ENCODE data around the gene GRM5.
"Not testable (repeated sequence)": the region's sequence is repeated elsewhere in the genome, so short reads cannot be mapped to it uniquely, and the experiment has no call there.

The GRM5 gene

DNA sequence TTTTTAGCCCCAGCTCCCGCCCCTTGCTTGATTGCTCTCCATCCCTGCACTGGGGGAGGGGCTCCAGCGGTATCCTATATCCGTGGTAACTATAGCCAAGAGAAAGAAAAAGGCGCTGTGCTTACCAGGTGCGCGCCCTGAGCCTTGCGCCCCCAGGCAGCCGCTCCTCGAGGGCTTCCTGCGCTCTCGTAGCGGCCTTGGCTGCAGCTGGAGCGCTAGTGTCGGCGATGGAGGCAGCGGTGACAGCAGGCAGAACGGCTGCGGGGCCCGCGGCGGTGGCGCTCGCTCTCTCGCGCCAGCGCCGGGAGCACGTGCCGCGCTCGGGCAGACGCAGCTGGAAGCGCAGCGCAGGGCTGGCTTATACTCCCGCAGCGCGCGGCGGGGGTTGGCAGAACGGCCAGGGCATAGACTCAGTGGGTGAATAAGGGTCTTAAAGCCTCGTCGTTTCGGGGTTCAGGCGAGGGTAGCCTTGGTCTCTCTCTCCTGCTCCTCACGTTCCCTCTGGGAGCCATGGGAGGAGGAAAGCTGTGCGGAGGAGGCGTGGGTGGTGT lies at the start of gene GRM5:
GRM5 (minus strand) TSS at position 332 of the 551 bp plus-strand sequence. CDS start 18,110 bp downstream, outside the sequence.
- DNase-seq = not testable (repeated sequence)

GRCh38 chr11:89097956-89098355 lies 32.2 kb upstream of the GRM5 start:
- not testable (repeated sequence) for DNase-seq

GRCh38 chr11:89093806-89094205 lies 28.0 kb upstream of the GRM5 start:
- DNase-seq = not testable (repeated sequence)

DNA sequence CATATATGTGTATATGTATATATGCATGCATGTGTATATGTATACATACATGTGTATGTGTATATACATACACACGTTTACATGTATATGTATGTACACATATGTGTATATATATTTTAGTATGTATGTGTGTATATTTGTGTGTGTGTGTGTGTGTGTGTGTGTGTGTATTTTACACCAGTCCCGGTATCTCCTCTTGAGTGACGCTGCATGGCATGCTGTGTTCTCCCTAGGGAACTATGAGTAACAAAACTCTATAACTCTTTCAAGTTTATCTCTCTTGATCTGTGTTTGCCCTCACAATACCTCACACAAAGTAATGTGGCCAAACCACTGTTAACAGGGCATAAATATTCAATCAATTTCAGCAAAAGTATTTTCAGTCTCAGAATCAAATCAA lies 19.2 kb upstream of the GRM5 start:
- DNase-seq = not testable (repeated sequence)

DNA sequence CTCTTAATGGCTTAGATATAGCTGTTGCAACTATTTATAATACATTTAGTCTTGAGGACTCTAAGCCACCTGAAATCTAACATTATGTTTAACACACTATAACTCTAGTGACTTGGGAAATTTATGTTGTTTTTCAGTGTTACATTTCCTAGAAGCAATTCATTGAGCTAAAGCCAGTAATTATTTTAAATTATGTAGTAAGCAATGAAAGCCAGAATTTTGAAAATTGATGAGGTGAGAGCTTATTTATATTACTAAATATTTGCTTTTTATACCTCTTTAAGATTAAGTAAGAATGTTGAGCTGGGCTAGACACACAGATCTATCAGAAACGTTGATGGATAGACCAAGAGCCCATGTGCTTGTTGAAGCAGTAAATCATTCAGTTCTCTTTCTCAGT lies 5.1 kb upstream of the GRM5 start:
- DNase-seq = not testable (repeated sequence)

GRCh38 chr11:89067264-89067663 lies 1.5 kb upstream of the GRM5 start:
- DNase-seq = no peak

DNA sequence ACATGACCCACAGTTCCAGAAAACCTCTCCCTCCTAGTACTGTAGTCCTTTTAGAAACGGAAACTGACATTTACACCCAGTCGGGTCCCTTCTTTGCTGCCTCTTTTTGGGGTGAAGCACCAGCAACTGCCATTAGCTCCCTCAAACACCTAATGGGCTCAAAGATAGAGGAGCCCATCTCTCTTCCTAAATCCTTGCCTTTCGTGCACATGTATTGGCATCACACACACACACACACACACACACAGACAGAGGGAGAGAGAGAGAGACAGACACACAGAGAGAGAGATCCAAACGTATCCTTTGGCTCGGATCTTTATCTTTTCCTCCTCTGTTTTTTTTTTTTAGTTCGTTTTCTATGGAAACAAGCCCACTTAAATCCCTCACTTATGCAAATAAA lies 716 bp downstream of the GRM5 start:
- no peak for DNase-seq

- not testable (repeated sequence) for DNase-seq
These were observed 2.3 kb downstream of the GRM5 start for GRCh38 chr11:89063481-89063951.

- DNase-seq = not testable (repeated sequence)
These were observed 2.9 kb downstream of the GRM5 start for GRCh38 chr11:89062771-89063298.

DNA sequence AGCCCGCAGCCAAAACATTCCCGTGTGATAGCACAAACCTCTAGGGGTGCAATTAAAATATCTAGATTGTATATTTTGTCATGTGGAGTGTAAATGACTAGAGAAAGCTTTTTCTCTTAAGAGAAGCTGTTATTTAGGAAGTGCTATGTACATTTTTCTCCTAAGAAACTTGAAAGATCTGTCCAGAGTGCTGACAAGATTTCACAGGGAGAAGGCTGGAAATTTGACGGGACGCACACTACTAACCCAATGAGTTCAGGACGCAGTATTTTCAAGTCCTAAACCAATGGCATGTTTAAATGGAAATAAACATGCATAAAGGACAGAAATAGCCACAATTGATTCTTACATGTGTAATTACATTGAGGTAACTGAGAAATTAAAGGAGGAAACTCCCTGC lies 3.9 kb downstream of the GRM5 start:
- DNase-seq = not testable (repeated sequence)

GRCh38 chr11:89057406-89057805 lies 8.4 kb downstream of the GRM5 start:
- DNase-seq = not testable (repeated sequence)

GRCh38 chr11:89052220-89052619 lies 13.6 kb downstream of the GRM5 start:
- no peak for DNase-seq

- not testable (repeated sequence) for DNase-seq
These were observed 18.6 kb downstream of the GRM5 start for GRCh38 chr11:89047159-89047558.

DNA sequence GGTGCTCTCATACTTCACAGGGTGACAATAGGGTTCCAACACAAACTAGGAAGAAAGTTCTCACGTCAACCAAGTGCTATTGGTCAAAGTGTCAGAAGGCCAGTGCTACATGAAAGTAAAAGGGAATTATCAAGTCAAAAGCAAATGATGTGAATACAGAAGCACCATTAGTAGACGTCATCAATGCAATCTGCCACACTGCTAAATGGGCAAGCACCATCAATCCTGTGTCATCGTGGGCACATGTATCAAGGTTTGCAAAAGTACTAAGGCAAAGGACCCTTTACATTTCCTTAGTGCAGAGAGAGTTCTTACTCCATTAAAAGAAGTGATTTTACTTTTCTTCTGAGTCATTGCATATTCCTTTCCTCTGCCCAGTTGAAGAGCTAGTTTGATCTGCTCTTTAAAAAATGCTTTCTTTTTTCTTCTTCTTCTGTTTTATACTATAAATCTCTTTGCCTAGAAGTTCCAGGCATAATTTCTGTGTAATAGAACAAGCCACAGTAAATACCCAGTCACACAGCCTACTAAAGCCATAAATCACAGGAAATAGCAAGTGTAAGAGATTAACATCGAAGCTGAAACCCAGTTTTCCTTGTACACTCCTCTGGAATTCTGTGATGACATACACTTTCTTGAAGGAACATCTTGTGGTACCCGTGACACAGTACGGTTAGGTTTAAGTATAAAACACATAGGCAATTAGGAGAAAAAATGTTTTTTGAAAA lies 21.8 kb downstream of the GRM5 start:
- DNase-seq = not testable (repeated sequence)

GRCh38 chr11:89029671-89030070 lies 36.1 kb downstream of the GRM5 start:
- not testable (repeated sequence) for DNase-seq

- no peak for DNase-seq
These were observed 44.4 kb downstream of the GRM5 start for GRCh38 chr11:89021339-89021738.

DNA sequence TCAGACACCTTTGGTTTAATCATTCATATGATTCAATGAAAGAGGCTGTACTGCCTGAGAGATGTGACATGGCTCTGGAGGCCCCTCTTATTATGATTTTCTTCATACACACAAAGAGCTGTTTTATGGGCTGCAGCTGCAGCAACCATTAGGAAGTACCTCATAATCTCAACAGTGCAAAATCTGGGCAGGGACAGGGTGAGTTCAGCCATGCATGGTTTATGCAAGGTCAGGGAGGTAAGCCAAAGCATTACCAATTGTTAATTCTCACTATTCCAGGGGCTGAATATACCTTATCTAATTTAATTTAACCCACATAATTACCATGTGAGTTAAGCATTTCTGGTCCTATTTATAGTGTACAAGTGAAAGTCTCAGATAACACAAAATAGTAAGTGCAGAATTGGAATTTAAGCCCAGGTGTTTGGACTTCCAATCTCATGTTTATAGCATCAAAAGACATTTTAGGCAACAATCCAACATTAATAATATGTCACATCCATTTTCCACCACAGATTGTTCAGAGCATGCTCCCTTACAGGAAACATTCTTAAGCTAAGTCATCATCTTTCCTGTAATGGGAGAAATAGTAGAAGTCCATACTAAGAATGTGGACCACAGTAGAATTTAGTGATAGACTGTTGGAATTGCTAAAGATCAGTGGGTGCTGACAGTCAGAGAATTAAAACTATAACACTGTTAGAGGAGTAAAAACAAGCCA lies 45.8 kb downstream of the GRM5 start:
- DNase-seq = not testable (repeated sequence)

- DNase-seq = no peak
These were observed 49.6 kb downstream of the GRM5 start for GRCh38 chr11:89016214-89016613.

DNA sequence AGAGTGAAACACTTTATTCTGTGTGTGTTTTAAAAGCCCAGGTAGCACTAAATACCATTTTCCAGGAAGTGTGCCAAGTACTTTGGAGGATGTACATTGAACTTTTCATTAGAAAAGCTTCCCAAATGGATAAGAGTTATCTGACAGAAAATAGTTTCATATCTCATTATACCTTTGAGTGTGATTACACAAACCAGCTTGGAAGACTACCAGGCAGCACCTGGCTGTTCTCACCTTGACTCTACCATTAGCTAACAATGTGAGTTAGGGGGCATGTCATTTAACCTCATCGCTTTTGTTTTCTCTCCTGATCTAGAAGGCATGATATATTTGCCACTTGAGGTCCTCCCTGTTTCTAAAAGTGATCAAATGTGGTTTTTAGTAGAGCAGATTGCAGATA lies 50.2 kb downstream of the GRM5 start:
- DNase-seq = no peak

DNA sequence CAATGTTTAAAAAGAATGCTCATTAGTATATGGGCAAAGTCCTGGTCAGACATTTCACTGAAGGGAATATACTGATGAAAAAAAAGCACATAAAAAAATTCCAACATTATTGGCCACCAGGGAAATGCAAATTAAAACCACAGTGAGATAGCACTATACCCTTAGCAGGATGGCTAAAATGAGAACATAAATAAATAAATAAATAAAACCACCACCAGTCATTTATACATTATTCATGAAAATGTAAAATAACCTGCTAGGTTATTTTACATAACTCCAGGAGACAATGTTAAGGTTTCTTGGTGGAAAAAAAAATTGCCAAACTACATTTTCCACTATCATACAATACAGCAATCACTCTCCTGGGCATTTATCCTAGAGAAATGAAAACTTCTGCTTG lies 64.9 kb downstream of the GRM5 start:
- DNase-seq = not testable (repeated sequence)

DNA sequence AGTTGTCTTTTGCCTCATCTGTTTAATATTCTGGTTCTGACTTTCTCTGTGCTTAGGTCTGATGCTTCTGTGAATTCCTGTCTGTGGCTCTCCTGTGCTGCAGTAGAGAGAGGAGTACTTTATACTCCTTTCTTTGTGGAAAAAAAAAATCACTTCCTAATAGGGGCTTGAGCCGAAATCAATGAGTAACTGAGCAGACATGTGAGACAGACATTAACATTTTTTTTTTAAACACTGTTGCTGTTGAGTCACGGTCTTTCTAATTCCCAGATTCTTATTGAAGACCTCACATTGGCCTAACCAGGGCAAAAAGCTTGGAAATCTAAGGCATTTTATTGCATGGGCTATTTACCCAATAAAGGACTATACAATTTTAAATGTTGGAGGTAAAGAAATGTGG lies 86.1 kb downstream of the GRM5 start:
- DNase-seq = no peak

GRCh38 chr11:88978992-88979391 lies 86.8 kb downstream of the GRM5 start:
- DNase-seq = not testable (repeated sequence)

GRCh38 chr11:88975441-88975840 lies 90.3 kb downstream of the GRM5 start:
- not testable (repeated sequence) for DNase-seq

DNA sequence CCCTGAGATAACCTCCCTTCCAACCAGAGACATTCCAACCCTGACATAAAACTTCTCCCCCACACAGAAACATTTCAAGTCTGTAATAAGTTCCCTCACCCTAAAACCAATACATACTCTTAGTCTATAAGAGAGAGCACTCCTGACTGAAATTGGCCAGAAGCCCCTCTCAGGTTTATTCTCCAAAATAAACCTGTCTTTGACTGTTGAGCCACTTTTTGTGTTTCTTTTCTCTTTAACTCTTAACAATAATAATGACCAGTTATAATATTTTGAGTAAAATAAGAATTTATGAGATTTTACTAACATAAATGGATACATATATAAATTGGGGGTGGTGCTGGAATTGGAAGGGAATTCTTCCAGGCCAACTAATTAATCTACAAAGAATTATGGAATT lies 93.6 kb downstream of the GRM5 start:
- DNase-seq = no peak

Data from NCI-H524 treated with DMSO at 0.1 percent for 48 hours (cell line).